Frontal cortex (tissue), 4 donors: ENCODE measurements around the gene OGFR. TPM values are rescaled to one million over a fixed set of nuclear protein-coding genes. Genes with fewer than 3 reads are reported as not detected.

Experiments
- DNase-seq, 2 donors: peaks; one replicate each; pipeline ENCODE4 v3.0.0; 2012; ENCODE audit warnings: low spot score in 2 of 2
- FAIRE-seq: peaks from 2 replicates; lab custom pipeline; 2012; peaks lifted over from hg19 to GRCh38; lab: Jason Lieb, UNC
- total RNA-seq: library from RNA; depleted of rRNA; stranded (reverse); fragments of >200 nt; gene quantifications from one replicate; pipeline ENCODE4 v1.2.3, GENCODE V29; 2014
- donor health status: control.
- donor health status: control.
- donor health status: control.

Gene OGFR
- total RNA-seq, 1 donor from 2014 or later: 24.1 TPM

GRCh38 chr20:62811320-62811719 lies 6.7 kb downstream of the OGFR start:
- no peak for FAIRE-seq
- no peak for DNase-seq

- DNase-seq: no peak
- FAIRE-seq: no peak
Measured at GRCh38 chr20:62811720-62812119, 7.1 kb downstream of the OGFR start.

- FAIRE-seq (no peak), DNase-seq (no peak)
Measured at GRCh38 chr20:62812181-62812906, 7.7 kb downstream of the OGFR start.

GRCh38 chr20:62812907-62813200 lies 8.2 kb downstream of the OGFR start:
- no peak for DNase-seq
- FAIRE-seq: no peak

- FAIRE-seq (no peak), DNase-seq (no peak)
Measured at GRCh38 chr20:62813588-62813987, 9.0 kb downstream of the OGFR start.

- no peak for DNase-seq
- no peak for FAIRE-seq
Measured at GRCh38 chr20:62814060-62814708, 9.5 kb downstream of the OGFR start.

GRCh38 chr20:62814709-62815065 lies 10.1 kb downstream of the OGFR start:
- DNase-seq (no peak), FAIRE-seq (no peak)

GRCh38 chr20:62815066-62815991 lies 10.7 kb downstream of the OGFR start:
- FAIRE-seq (no peak), DNase-seq (no peak)

GRCh38 chr20:62816031-62816883 lies 11.6 kb downstream of the OGFR start:
- FAIRE-seq: no peak
- DNase-seq: peak in 1 of 2 donors; percentile 67

- DNase-seq: peak; percentile 73 to 92
Measured at GRCh38 chr20:62816884-62817873, 12.5 kb downstream of the OGFR start, which contains the start of gene COL9A3. TSS of gene COL9A3 (plus strand) at chr20:62817050. CDS start at chr20:62817065, 15 bp downstream.

GRCh38 chr20:62817975-62818591 lies 13.4 kb downstream of the OGFR start:
- FAIRE-seq (no peak), DNase-seq (no peak)

More at GRCh38 chr20:62816884-62817873, 12.5 kb downstream of the OGFR start, which contains the start of gene COL9A3:
- no peak for FAIRE-seq

- DNase-seq (peak; percentile 83 to 87), FAIRE-seq (no peak)
Measured at GRCh38 chr20:62818592-62819493, 14.2 kb downstream of the OGFR start.

GRCh38 chr20:62819494-62820174 lies 15.0 kb downstream of the OGFR start:
- DNase-seq (no peak), FAIRE-seq (no peak)

- FAIRE-seq (no peak), DNase-seq (peak in 1 of 2 donors; percentile 64)
Measured at GRCh38 chr20:62820208-62820961, 15.8 kb downstream of the OGFR start.

GRCh38 chr20:62820962-62821725 lies 16.5 kb downstream of the OGFR start:
- DNase-seq: no peak
- FAIRE-seq: no peak
